ENCODE data around the gene NUP210L.

GRCh38 chr1:154133256-154133655, 21.6 kb downstream of the NUP210L start:
- no peak for TF ChIP-seq CTCF (conservative IDR thresholded peaks at IDR 0.05)
- TF ChIP-seq EZH2 (IDR thresholded peaks at IDR 0.05; ENCODE audit: low read depth) = no peak
